Activated CD8-positive, alpha-beta T cell treated with anti-CD3 and anti-CD28 coated beads for 36 hours (primary cell): ENCODE measurements around the gene TP53I11. TPM values are rescaled to one million over a fixed set of nuclear protein-coding genes. Genes with fewer than 3 reads are reported as not detected.

Experiments used
- ATAC-seq: fragments of 200-7000 bp; cut with Tn5 transposase; one replicate; pipeline ENCODE4 v1.10.0; 2021; ENCODE audit warnings: mild to moderate bottlenecking, moderate library complexity
- CTCF ChIA-PET: fragments of 350-600 bp; sonication (Branson Sonifier 250); formaldehyde crosslinking; loops from one replicate; lab custom pipeline; 2021; ENCODE audit warnings: antibody characterized with exemption; lab: Charles Lee
- POLR2A ChIA-PET: fragments of 350-600 bp; sonication (Branson Sonifier 250); formaldehyde crosslinking; loops from one replicate; lab custom pipeline; 2021; ENCODE audit warnings: antibody characterized with exemption; lab: Charles Lee
- DNase-seq: peaks from one replicate; pipeline ENCODE4 v3.0.0-alpha.2; 2020
- H3K27ac Mint-ChIP-seq: one replicate; pipeline ENCODE4 v1.8.0; 2021; ENCODE audit warnings: mild to moderate bottlenecking, mixed read lengths
- H3K27me3 Mint-ChIP-seq: one replicate; pipeline ENCODE4 v1.8.0; 2021; ENCODE audit warnings: mixed read lengths
- H3K36me3 Mint-ChIP-seq: one replicate; pipeline ENCODE4 v1.8.0; 2021; ENCODE audit warnings: low read depth, mixed read lengths
- H3K4me1 Mint-ChIP-seq: one replicate; pipeline ENCODE4 v1.8.0; 2021; ENCODE audit warnings: low read depth, mixed read lengths
- H3K4me3 Mint-ChIP-seq: one replicate; pipeline ENCODE4 v1.8.0; 2021; ENCODE audit warnings: mild to moderate bottlenecking, moderate library complexity, mixed read lengths
- H3K9me3 Mint-ChIP-seq: one replicate; pipeline ENCODE4 v1.8.0; 2021; ENCODE audit warnings: mixed read lengths
- CTCF ChIP-seq: fragments of 200-600 bp; IDR thresholded peaks from one replicate; pipeline ENCODE4 v1.8.0; 2022; ENCODE audit warnings: antibody characterized with exemption, mild to moderate bottlenecking
- intact Hi-C: fragments of 100-400 bp; cut with micrococcal nuclease; formaldehyde crosslinking; loops from one replicate; pipeline ENCODE4 v1.10.0; 2022
- total RNA-seq, 2 experiments: library from RNA; stranded (reverse); gene quantifications; one replicate each; pipeline ENCODE4 v1.2.3, GENCODE V29; 2021

Gene TP53I11
- total RNA-seq, 2 experiments from 2014 or later, result 15.2 to 17.5 TPM

DNA sequence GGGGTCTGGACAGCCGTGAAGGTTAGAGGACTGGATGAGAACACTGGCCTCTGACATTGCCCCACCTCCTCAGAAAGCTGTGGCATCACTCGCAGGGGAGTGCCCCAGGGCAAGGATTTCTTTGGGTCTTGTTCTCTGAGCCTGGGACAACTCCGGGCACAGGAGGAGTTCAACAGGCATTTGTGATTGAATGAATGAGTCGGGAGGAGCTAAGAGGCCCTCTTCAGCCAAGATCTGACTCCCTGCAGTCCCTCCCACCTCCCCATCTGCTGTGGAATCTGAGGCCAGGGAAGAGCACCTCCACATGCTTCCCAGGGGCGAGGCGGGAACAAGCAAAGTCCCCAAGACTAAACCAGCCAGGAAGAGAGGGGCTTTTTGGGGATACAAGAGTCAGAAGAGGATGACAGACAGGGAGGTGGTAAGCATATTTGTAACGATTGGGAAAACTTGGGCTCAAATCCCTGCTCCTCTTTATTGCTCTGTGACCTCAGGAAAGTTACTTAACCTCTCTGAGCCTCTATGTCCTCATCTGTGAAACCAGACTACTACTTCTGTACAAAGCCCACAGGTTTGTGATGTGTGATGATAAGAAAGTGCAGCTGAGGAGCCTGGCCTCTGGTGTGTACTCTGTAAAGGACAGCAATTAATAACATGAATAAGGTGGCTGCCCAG lies 6.4 kb downstream of the TP53I11 start:
- DNase-seq (no peak), ATAC-seq (no peak)
- ChIA-PET POLR2A (no interaction called here), CTCF (interaction anchor here (0.9 to 24.5 kb wide), 4 partner anchors 8 to 289 kb away, joined by 3 to 942 read pairs (median 22); no protein-coding TSS in a partner anchor)
- Mint-ChIP-seq H3K27ac (no peak overlapping the region), H3K9me3 (no peaks in the 10 kb centered on the region), H3K27me3 (no peaks in the 10 kb centered on the region), H3K4me3 (no peak overlapping the region), H3K4me1 (peaks cover 29% of the 10 kb centered on the region), H3K36me3 (no peaks in the 10 kb centered on the region)
- intact Hi-C loops, result no loop called here
- no peak for TF ChIP-seq CTCF

- ATAC-seq, result no peak
- no peak for TF ChIP-seq CTCF
Measured at GRCh38 chr11:44943696-44944095, 7.0 kb downstream of the TP53I11 start.

GRCh38 chr11:44943118-44943517 lies 7.6 kb downstream of the TP53I11 start:
- no peaks in the 10 kb centered on the region for H3K9me3 Mint-ChIP-seq
- peak overlapping the region; percentile 49 for H3K27ac Mint-ChIP-seq
- peak; percentile 93 for ATAC-seq
- intact Hi-C loops, result no loop called here
- ChIA-PET CTCF (interaction anchor here (2.0 to 24.5 kb wide), 2 partner anchors 16 to 160 kb away, joined by 5 to 942 read pairs; no protein-coding TSS in a partner anchor), POLR2A (interaction anchor here (1.1 kb wide), 1 partner anchor 15 kb away, joined by 3 read pairs; no protein-coding TSS in a partner anchor)
- no peak overlapping the region for H3K4me3 Mint-ChIP-seq
- H3K36me3 Mint-ChIP-seq, result no peaks in the 10 kb centered on the region
- peaks cover 23% of the 10 kb centered on the region for H3K4me1 Mint-ChIP-seq
- H3K27me3 Mint-ChIP-seq, result no peaks in the 10 kb centered on the region
- TF ChIP-seq CTCF, result no peak
- peak; percentile 76 for DNase-seq

More at GRCh38 chr11:44943696-44944095, 7.0 kb downstream of the TP53I11 start:
- H3K27ac Mint-ChIP-seq, result no peak overlapping the region
- no peak overlapping the region for H3K4me3 Mint-ChIP-seq
- DNase-seq, result no peak
- intact Hi-C loops, result no loop called here
- H3K4me1 Mint-ChIP-seq, result peaks cover 23% of the 10 kb centered on the region
- POLR2A ChIA-PET, result interaction anchor here (1.1 kb wide), 1 partner anchor 15 kb away, joined by 3 read pairs; no protein-coding TSS in a partner anchor
- H3K27me3 Mint-ChIP-seq, result no peaks in the 10 kb centered on the region
- CTCF ChIA-PET, result interaction anchor here (0.9 to 24.5 kb wide), 4 partner anchors 17 to 290 kb away, joined by 3 to 942 read pairs (median 5); no protein-coding TSS in a partner anchor
- H3K9me3 Mint-ChIP-seq, result no peaks in the 10 kb centered on the region
- no peaks in the 10 kb centered on the region for H3K36me3 Mint-ChIP-seq

DNA sequence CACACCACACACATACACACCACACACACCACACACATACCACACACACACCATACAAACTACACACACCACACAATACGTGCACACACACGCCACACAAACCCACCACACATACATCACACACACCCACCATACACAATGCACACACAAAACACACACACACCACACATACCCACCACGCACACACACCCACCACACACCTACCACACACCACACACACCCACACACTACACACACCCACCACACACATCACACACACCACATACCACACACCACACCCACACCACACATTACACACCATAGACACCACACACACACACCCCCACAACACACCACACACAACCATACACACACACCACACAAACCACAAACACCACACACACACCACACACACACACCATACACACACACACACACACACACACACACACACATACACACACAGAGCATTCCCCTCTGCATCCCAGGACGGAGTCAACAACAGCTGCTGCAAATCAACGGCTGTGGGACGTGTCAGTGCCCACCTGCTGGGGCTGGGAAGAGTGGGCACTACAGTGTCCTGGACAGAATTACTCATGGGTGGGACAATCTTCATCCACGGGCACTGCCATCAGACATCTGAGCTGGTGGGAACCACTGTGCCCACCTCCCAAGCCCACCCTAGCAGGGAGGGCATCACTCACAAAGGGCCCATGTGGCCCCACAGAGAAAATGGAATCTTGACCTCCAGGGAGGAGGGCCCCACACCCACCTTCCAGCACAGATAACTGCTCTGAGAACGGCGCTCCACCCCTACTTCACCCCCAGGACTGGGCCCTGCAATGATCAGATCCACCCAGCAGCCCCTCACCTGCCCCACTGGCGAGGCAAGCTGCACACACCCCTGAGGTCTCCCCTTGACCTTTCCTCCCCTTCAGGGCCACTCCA lies 8.4 kb downstream of the TP53I11 start:
- no peak overlapping the region for H3K4me3 Mint-ChIP-seq
- TF ChIP-seq CTCF, result no peak
- no peaks in the 10 kb centered on the region for H3K27me3 Mint-ChIP-seq
- ATAC-seq (no peak), DNase-seq (no peak)
- intact Hi-C loops, result no loop called here
- peaks cover 23% of the 10 kb centered on the region for H3K4me1 Mint-ChIP-seq
- H3K9me3 Mint-ChIP-seq, result no peaks in the 10 kb centered on the region
- H3K36me3 Mint-ChIP-seq, result no peaks in the 10 kb centered on the region
- H3K27ac Mint-ChIP-seq, result peak overlapping the region; percentile 49
- ChIA-PET CTCF (interaction anchor here (2.0 to 24.5 kb wide), 2 partner anchors 15 to 160 kb away, joined by 5 to 942 read pairs; no protein-coding TSS in a partner anchor), POLR2A (interaction anchor here (1.1 to 1.2 kb wide), 2 partner anchors 14 to 35 kb away, joined by 3 read pairs; no protein-coding TSS in a partner anchor)
